Measurements from ENCODE around the gene PCDH1.

Gene PCDH1

GRCh38 chr5:141852448-141852847 lies 25.8 kb downstream of the PCDH1 start:
- DNase-seq = no peak

GRCh38 chr5:141851195-141851874 lies 26.9 kb downstream of the PCDH1 start:
- no peak for DNase-seq

- no peak for DNase-seq
These were observed 27.4 kb downstream of the PCDH1 start for GRCh38 chr5:141850786-141851185.

GRCh38 chr5:141850244-141850768 lies 27.9 kb downstream of the PCDH1 start:
- peak; percentile 52 for DNase-seq

- peak; percentile 77 for DNase-seq
These were observed 28.6 kb downstream of the PCDH1 start for GRCh38 chr5:141849415-141850243.

GRCh38 chr5:141848744-141849414 lies 29.3 kb downstream of the PCDH1 start:
- peak; percentile 48 for DNase-seq

GRCh38 chr5:141846031-141846430 lies 32.2 kb downstream of the PCDH1 start:
- no peak for DNase-seq

GRCh38 chr5:141845371-141845851 lies 32.8 kb downstream of the PCDH1 start:
- DNase-seq = no peak

- DNase-seq = no peak
These were observed 33.7 kb downstream of the PCDH1 start for GRCh38 chr5:141844414-141845097.

- no peak for DNase-seq
These were observed 34.9 kb downstream of the PCDH1 start for GRCh38 chr5:141843156-141843927.

- DNase-seq = no peak
These were observed 36.6 kb downstream of the PCDH1 start for GRCh38 chr5:141841378-141842180.

GRCh38 chr5:141840826-141841360 lies 37.3 kb downstream of the PCDH1 start:
- DNase-seq = no peak

- no peak for DNase-seq
These were observed 37.9 kb downstream of the PCDH1 start for GRCh38 chr5:141840280-141840812.

GRCh38 chr5:141839015-141839513 lies 39.1 kb downstream of the PCDH1 start:
- DNase-seq = no peak

- no peak for DNase-seq
These were observed 39.7 kb downstream of the PCDH1 start for GRCh38 chr5:141838326-141839014.

- DNase-seq = no peak
These were observed 42.1 kb downstream of the PCDH1 start for GRCh38 chr5:141835928-141836670.

- no peak for DNase-seq
These were observed 43.9 kb downstream of the PCDH1 start for GRCh38 chr5:141834331-141834730.

- no peak for DNase-seq
These were observed 46.1 kb downstream of the PCDH1 start for GRCh38 chr5:141832131-141832530.

- no peak for DNase-seq
These were observed 50.0 kb downstream of the PCDH1 start for GRCh38 chr5:141828162-141828561.
